NCI-H1105 (cell line): ENCODE data around the gene C17orf107.
"Not testable (repeated sequence)": the region's sequence is repeated elsewhere in the genome, so short reads cannot be mapped to it uniquely, and the experiment has no call there.

Experiments used
- DNase-seq: peaks from one replicate; lab custom pipeline; 2025; lab: John Stamatoyannopoulos, UW

The C17orf107 gene

GRCh38 chr17:4900231-4901107 lies 1.1 kb downstream of the C17orf107 start:
- DNase-seq: no peak

GRCh38 chr17:4901108-4901647 lies 1.8 kb downstream of the C17orf107 start:
- no peak for DNase-seq

GRCh38 chr17:4901648-4902344 lies 2.5 kb downstream of the C17orf107 start:
- no peak for DNase-seq

GRCh38 chr17:4902540-4902939 lies 3.2 kb downstream of the C17orf107 start:
- no peak for DNase-seq

DNA sequence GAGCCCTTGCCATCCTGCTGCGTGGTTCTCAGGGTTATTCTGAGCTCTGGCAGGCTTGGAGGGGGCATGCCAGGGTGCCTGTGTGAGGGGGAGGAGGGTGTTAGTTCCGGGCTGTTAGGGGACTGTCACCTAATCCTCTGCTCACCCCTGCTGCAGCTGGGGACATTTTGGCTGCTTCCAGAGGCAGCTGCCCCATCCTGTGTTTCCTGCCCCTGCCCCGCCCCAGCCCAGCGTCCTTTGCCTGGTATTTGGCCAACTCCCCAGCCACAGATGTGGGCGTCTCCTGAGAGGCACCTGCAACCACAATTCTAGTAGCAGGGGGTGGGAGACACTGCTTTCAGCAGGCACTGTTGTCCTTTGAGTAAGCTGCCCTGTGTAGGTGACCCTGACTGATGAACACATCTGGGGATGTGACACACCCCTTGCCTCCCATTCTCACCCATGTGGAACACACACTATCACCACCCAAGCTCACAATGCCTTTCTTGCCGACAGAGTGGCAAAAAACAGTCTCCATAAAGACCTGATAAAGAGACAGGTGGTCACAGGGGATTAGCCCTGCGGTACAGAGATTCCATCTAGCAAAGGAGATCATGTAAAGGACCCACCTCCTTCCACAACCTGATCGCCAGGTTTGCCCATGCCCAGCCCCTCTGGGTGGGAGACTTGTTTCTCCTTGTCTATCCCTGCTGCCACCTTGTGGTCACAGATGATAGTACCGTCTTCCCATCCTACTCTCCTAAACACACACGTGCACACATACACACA lies 3.9 kb downstream of the C17orf107 start, which contains the start of gene CHRNE:
TSS of gene CHRNE (minus strand) at position 48 of the 768 bp plus-strand sequence. CDS start at position 13, 35 bp downstream.
- DNase-seq: peak; percentile 89

DNA sequence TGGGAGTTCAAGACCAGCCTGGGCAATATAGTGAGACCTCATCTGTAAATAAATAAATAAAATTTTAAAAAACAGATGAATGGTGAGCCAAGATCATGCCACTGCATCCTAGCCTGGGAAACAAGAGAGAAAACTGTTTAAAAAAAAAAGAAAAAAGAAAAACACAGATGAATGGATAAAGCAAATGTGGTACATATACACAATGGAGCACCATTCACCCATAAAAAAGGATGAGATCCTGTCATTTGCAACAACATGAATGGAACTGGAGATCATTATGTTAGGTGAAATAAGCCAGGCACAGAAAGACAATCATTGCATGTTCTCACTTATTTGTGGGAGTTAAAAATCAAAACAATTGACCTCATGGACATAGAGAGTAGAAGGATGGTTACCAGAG lies 7.3 kb downstream of the C17orf107 start:
- DNase-seq: not testable (repeated sequence)

DNA sequence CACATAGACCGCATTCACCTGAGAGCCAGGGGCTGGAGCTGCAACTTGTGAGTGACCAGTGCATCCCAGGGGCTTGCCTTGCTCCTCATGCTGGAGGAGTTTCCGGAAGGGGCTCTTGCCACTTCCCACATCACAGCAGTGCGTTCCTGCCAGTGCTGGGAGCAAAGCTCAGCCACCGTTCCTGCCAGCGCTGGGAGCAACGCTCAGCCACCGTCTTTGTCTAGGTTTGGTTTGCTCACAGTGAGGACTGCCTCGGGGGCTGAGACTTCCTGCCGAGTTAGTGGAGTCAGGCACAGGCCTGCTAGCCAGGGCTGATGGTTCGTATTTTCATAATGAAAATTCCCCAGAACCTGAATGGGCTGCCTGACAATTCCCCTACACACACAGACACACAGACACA lies 9.0 kb downstream of the C17orf107 start:
- no peak for DNase-seq

GRCh38 chr17:4908711-4909496 lies 9.6 kb downstream of the C17orf107 start:
- DNase-seq: peak; percentile 52

GRCh38 chr17:4913994-4914393 lies 14.7 kb downstream of the C17orf107 start:
- no peak for DNase-seq

DNA sequence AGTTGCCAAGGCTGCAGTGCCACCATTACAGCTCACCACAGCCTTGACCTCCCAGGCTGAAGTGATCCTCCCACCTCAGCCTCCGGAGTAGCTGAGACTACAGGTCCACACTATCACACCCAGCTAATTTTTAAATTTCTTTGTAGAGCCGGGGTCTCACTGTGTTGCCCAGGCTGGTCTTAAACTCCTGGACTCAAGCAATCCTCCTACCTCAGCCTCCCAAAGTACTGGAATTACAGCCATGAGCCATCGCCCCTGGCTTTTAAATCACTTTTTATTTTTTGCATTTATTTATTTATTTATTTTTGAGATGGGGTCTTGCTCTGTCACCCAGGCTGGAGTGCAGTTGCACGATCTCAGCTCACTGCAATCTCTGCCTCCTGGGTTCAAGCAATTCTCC lies 15.2 kb downstream of the C17orf107 start:
- not testable (repeated sequence) for DNase-seq

- DNase-seq: no peak
Observed at GRCh38 chr17:4919511-4920047, 20.2 kb downstream of the C17orf107 start.

GRCh38 chr17:4920351-4921048 lies 21.2 kb downstream of the C17orf107 start:
- no peak for DNase-seq

DNA sequence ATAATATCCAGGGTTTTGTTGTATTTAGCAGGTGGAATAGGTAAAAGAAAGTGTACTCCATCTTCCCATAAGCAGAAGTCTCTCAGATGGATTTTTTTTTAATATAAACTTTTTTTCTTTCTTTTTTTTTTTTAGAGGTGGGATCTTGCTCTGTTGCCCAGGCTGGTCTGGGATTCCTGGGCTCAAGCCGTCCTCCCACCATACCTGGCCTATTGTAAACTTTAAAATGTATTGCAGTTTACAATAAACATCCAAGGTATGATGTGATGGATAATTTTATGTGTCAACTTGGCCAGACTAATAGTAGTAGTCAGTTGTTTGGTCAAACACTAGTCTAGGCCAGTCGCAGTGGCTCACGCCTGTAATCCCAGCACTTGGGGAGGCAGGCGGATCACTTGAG lies 22.0 kb downstream of the C17orf107 start:
- DNase-seq: no peak

- DNase-seq: not testable (repeated sequence)
Observed at GRCh38 chr17:4926577-4927335, 27.4 kb downstream of the C17orf107 start.

- no peak for DNase-seq
Observed at GRCh38 chr17:4928881-4929280, 29.5 kb downstream of the C17orf107 start.

- no peak for DNase-seq
Observed at GRCh38 chr17:4931963-4932362, 32.6 kb downstream of the C17orf107 start, which contains the start of gene GP1BA. TSS of gene GP1BA (plus strand) at chr17:4932277. CDS start at chr17:4932605, 328 bp downstream.

DNA sequence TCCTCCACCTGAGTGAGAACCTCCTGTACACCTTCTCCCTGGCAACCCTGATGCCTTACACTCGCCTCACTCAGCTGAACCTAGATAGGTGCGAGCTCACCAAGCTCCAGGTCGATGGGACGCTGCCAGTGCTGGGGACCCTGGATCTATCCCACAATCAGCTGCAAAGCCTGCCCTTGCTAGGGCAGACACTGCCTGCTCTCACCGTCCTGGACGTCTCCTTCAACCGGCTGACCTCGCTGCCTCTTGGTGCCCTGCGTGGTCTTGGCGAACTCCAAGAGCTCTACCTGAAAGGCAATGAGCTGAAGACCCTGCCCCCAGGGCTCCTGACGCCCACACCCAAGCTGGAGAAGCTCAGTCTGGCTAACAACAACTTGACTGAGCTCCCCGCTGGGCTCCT lies 33.4 kb downstream of the C17orf107 start:
- DNase-seq: no peak

DNA sequence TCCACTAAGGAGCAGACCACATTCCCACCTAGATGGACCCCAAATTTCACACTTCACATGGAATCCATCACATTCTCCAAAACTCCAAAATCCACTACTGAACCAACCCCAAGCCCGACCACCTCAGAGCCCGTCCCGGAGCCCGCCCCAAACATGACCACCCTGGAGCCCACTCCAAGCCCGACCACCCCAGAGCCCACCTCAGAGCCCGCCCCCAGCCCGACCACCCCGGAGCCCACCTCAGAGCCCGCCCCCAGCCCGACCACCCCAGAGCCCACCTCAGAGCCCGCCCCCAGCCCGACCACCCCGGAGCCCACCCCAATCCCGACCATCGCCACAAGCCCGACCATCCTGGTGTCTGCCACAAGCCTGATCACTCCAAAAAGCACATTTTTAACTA lies 34.3 kb downstream of the C17orf107 start:
- no peak for DNase-seq

GRCh38 chr17:4934173-4934979 lies 35.0 kb downstream of the C17orf107 start:
- peak; percentile 19 for DNase-seq
